GM10847 (cell line): ENCODE measurements around the gene PPP1R3E.

ENCODE experiments used
- POLR2A ChIP-seq: IDR thresholded peaks from 2 replicates; pipeline ENCODE4 v1.6.1; 2011; ENCODE audit not compliant: insufficient read length; ENCODE audit errors: extremely low read depth

The PPP1R3E gene

GRCh38 chr14:23286902-23287479 lies 15.7 kb downstream of the PPP1R3E start:
- no peak for TF ChIP-seq POLR2A

GRCh38 chr14:23286020-23286901 lies 16.4 kb downstream of the PPP1R3E start, which contains the start of gene HOMEZ:
Gene HOMEZ, minus strand, starts transcription at chr14:23286132. Its CDS starts 180 bp downstream, at chr14:23285952.
- TF ChIP-seq POLR2A, result peak; percentile 71

- TF ChIP-seq POLR2A, result no peak
Observed at GRCh38 chr14:23285530-23286019, 17.1 kb downstream of the PPP1R3E start.

- TF ChIP-seq POLR2A, result no peak
Observed at GRCh38 chr14:23284654-23285529, 17.8 kb downstream of the PPP1R3E start.

GRCh38 chr14:23281247-23281646 lies 21.4 kb downstream of the PPP1R3E start:
- no peak for TF ChIP-seq POLR2A

GRCh38 chr14:23277189-23277588 lies 25.5 kb downstream of the PPP1R3E start:
- TF ChIP-seq POLR2A, result no peak

GRCh38 chr14:23275412-23275811 lies 27.2 kb downstream of the PPP1R3E start:
- TF ChIP-seq POLR2A, result no peak

- no peak for TF ChIP-seq POLR2A
Observed at GRCh38 chr14:23269193-23269592, 33.5 kb downstream of the PPP1R3E start.

GRCh38 chr14:23259426-23259825 lies 43.2 kb downstream of the PPP1R3E start:
- no peak for TF ChIP-seq POLR2A

- no peak for TF ChIP-seq POLR2A
Observed at GRCh38 chr14:23258256-23258655, 44.4 kb downstream of the PPP1R3E start.

- no peak for TF ChIP-seq POLR2A
Observed at GRCh38 chr14:23252420-23253333, 50.0 kb downstream of the PPP1R3E start.

GRCh38 chr14:23252006-23252405 lies 50.7 kb downstream of the PPP1R3E start:
- no peak for TF ChIP-seq POLR2A

- TF ChIP-seq POLR2A, result no peak
Observed at GRCh38 chr14:23249824-23250223, 52.8 kb downstream of the PPP1R3E start.

- no peak for TF ChIP-seq POLR2A
Observed at GRCh38 chr14:23248601-23249000, 54.1 kb downstream of the PPP1R3E start.
